Lower leg skin (tissue), 4 donors: ENCODE results near the gene GRID2. TPM values are rescaled to one million over a fixed set of nuclear protein-coding genes. Genes with fewer than 3 reads are reported as not detected.

ENCODE experiments used
- DNase-seq, 2 donors: peaks; one replicate each; pipeline ENCODE4 v3.0.0-alpha.2; 2019; ENCODE audit warnings: low spot score in 2 of 2
- H3K4me3 ChIP-seq: fragments of 200-600 bp; sonication (generic); 2 replicates; pipeline ENCODE4 v1.5.1; 2017; ENCODE audit warnings: mild to moderate bottlenecking, low read depth; ENCODE audit not compliant: poor library complexity, severe bottlenecking
- CTCF ChIP-seq, 3 donors: fragments of 450-650 bp; IDR thresholded peaks; one replicate each; pipeline ENCODE4 v1.5.1; 2016; ENCODE audit warnings: antibody characterized with exemption in 3 of 3, mild to moderate bottlenecking in 3 of 3, moderate library complexity in 2 of 3
- POLR2A ChIP-seq, 2 donors: fragments of 450-650 bp; IDR thresholded peaks; one replicate each; pipeline ENCODE4 v1.6.1; 2016 to 2017; ENCODE audit warnings: antibody characterized with exemption in 2 of 2, mild to moderate bottlenecking in 1 of 2, moderate library complexity in 1 of 2
- WGBS, 2 donors: methylation state at CpG; one replicate each; pipeline ENCODE4 v1.1.5; 2018; 5-methylcytosine and 5-hydroxymethylcytosine counted together
- intact Hi-C: fragments of 100-400 bp; cut with DNase I; formaldehyde crosslinking; loops from one replicate; pipeline ENCODE4 v1.15.0; 2023; ENCODE audit warnings: low total_unique reads
- total RNA-seq, 4 donors: library from RNA; depleted of rRNA; stranded (reverse); fragments of >200 nt; gene quantifications; one replicate each; pipeline ENCODE4 v1.1.0, GENCODE V29; 2016

GRID2 gene
- total RNA-seq, 4 donors from 2014 or later = not detected

- 63 to 72% methylated on average over 2 of the region's 2 CpGs for WGBS, 2 donors
- no peak for TF ChIP-seq CTCF (IDR thresholded peaks at IDR 0.05)
- TF ChIP-seq POLR2A (IDR thresholded peaks at IDR 0.05) = no peak
- no peak for DNase-seq
- intact Hi-C loops = no loop called here
- H3K4me3 ChIP-seq = no peak overlapping the region
Measured at GRCh38 chr4:93152491-93152890, 848.7 kb downstream of the GRID2 start.

GRCh38 chr4:93157986-93158385 is 854.2 kb downstream of the GRID2 start:
- WGBS, 2 donors = 61 to 71% methylated on average over 2 of the region's 2 CpGs
- intact Hi-C loops = no loop called here
- H3K4me3 ChIP-seq = no peak overlapping the region
- no peak for DNase-seq
- no peak for TF ChIP-seq POLR2A (IDR thresholded peaks at IDR 0.05)
- no peak for TF ChIP-seq CTCF (IDR thresholded peaks at IDR 0.05)

GRCh38 chr4:93168053-93168452 is 864.3 kb downstream of the GRID2 start:
- no peak for TF ChIP-seq CTCF (IDR thresholded peaks at IDR 0.05)
- no peak for TF ChIP-seq POLR2A (IDR thresholded peaks at IDR 0.05)
- no peak overlapping the region for H3K4me3 ChIP-seq
- WGBS, 2 donors = 92 to 99% methylated on average over 4 of the region's 4 CpGs
- DNase-seq = no peak
- intact Hi-C loops = no loop called here

GRCh38 chr4:93169966-93170365 is 866.2 kb downstream of the GRID2 start:
- 81 to 96% methylated on average over 6 of the region's 6 CpGs for WGBS, 2 donors
- DNase-seq = no peak
- TF ChIP-seq CTCF (IDR thresholded peaks at IDR 0.05) (no peak), POLR2A (IDR thresholded peaks at IDR 0.05) (no peak)
- H3K4me3 ChIP-seq = no peak overlapping the region
- intact Hi-C loops = no loop called here

GRCh38 chr4:93174598-93174997 is 870.8 kb downstream of the GRID2 start:
- no peak for DNase-seq
- intact Hi-C loops = no loop called here
- H3K4me3 ChIP-seq = no peak overlapping the region
- WGBS, 2 donors = 58 to 74% methylated on average over 1 of the region's 1 CpG
- no peak for TF ChIP-seq POLR2A (IDR thresholded peaks at IDR 0.05)
- no peak for TF ChIP-seq CTCF (IDR thresholded peaks at IDR 0.05)

- no peak overlapping the region for H3K4me3 ChIP-seq
- TF ChIP-seq POLR2A (IDR thresholded peaks at IDR 0.05) = no peak
- TF ChIP-seq CTCF (IDR thresholded peaks at IDR 0.05) = no peak
- intact Hi-C loops = no loop called here
- no peak for DNase-seq
- 86 to 93% methylated on average over 2 of the region's 2 CpGs for WGBS, 2 donors
Measured at GRCh38 chr4:93178279-93178678, 874.5 kb downstream of the GRID2 start.
